Panc1 (cell line): ENCODE measurements around the gene C14orf132.

Source experiments
- POLR2AphosphoS5 ChIP-seq: IDR thresholded peaks from 2 replicates; pipeline ENCODE4 v1.6.1; 2012; ENCODE audit warnings: mild to moderate bottlenecking, low read depth, low read length, moderate library complexity
- SIN3A ChIP-seq: IDR thresholded peaks from 2 replicates; pipeline ENCODE4 v1.6.1; 2012; ENCODE audit warnings: low read depth, mild to moderate bottlenecking, low read length, moderate library complexity, borderline replicate concordance; ENCODE audit not compliant: insufficient read depth
- TF ChIP-seq, protein P1 (sequence below): fragments of 450-650 bp; IDR thresholded peaks from 2 replicates; pipeline ENCODE4 v1.5.1; 2017; ENCODE audit warnings: mild to moderate bottlenecking
- TF ChIP-seq, protein P2 (sequence below), 2 experiments: IDR thresholded peaks; 2 replicates each; pipeline ENCODE4 v1.6.1; 2011 to 2012; ENCODE audit warnings: low read depth in 2 of 2, control low read depth in 1 of 2, low read length in 1 of 2, mild to moderate bottlenecking in 1 of 2, moderate library complexity in 1 of 2; ENCODE audit not compliant: insufficient read depth in 1 of 2

GRCh38 chr14:96042248-96042930 is 3.2 kb downstream of the C14orf132 start:
- TF ChIP-seq, protein P1, sequence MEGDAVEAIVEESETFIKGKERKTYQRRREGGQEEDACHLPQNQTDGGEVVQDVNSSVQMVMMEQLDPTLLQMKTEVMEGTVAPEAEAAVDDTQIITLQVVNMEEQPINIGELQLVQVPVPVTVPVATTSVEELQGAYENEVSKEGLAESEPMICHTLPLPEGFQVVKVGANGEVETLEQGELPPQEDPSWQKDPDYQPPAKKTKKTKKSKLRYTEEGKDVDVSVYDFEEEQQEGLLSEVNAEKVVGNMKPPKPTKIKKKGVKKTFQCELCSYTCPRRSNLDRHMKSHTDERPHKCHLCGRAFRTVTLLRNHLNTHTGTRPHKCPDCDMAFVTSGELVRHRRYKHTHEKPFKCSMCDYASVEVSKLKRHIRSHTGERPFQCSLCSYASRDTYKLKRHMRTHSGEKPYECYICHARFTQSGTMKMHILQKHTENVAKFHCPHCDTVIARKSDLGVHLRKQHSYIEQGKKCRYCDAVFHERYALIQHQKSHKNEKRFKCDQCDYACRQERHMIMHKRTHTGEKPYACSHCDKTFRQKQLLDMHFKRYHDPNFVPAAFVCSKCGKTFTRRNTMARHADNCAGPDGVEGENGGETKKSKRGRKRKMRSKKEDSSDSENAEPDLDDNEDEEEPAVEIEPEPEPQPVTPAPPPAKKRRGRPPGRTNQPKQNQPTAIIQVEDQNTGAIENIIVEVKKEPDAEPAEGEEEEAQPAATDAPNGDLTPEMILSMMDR = no peak
- no peak for TF ChIP-seq POLR2AphosphoS5
- TF ChIP-seq SIN3A = no peak
- TF ChIP-seq, protein P2, sequence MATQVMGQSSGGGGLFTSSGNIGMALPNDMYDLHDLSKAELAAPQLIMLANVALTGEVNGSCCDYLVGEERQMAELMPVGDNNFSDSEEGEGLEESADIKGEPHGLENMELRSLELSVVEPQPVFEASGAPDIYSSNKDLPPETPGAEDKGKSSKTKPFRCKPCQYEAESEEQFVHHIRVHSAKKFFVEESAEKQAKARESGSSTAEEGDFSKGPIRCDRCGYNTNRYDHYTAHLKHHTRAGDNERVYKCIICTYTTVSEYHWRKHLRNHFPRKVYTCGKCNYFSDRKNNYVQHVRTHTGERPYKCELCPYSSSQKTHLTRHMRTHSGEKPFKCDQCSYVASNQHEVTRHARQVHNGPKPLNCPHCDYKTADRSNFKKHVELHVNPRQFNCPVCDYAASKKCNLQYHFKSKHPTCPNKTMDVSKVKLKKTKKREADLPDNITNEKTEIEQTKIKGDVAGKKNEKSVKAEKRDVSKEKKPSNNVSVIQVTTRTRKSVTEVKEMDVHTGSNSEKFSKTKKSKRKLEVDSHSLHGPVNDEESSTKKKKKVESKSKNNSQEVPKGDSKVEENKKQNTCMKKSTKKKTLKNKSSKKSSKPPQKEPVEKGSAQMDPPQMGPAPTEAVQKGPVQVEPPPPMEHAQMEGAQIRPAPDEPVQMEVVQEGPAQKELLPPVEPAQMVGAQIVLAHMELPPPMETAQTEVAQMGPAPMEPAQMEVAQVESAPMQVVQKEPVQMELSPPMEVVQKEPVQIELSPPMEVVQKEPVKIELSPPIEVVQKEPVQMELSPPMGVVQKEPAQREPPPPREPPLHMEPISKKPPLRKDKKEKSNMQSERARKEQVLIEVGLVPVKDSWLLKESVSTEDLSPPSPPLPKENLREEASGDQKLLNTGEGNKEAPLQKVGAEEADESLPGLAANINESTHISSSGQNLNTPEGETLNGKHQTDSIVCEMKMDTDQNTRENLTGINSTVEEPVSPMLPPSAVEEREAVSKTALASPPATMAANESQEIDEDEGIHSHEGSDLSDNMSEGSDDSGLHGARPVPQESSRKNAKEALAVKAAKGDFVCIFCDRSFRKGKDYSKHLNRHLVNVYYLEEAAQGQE (IDR thresholded peaks at IDR 0.05; ENCODE audit: insufficient read depth in 1 of 2, low read depth in 2 of 2, low read length in 1 of 2) = no peak
